Esophagus muscularis mucosa (tissue), 4 donors: ENCODE measurements around the gene BBC3. TPM values are rescaled to one million over a fixed set of nuclear protein-coding genes. Genes with fewer than 3 reads are reported as not detected.

ENCODE experiments used
- DNase-seq: peaks from one replicate; pipeline ENCODE4 v3.0.0-alpha.2; 2017; ENCODE audit errors: extremely low spot score
- H3K27ac ChIP-seq, 4 donors: fragments of 200-600 bp; sonication (generic); replicated peaks in 1 of 4; 1 replicate in 3 of 4; 2 replicates in 1 of 4; pipeline ENCODE4 v1.5.1; 2016 to 2019; ENCODE audit warnings: mild to moderate bottlenecking in 1 of 4
- H3K27me3 ChIP-seq, 4 donors: fragments of 200-600 bp; sonication (generic); one replicate each; pipeline versions ENCODE4 v1.5.1 to v1.6.0; 2016 to 2019
- H3K36me3 ChIP-seq, 4 donors: fragments of 200-600 bp; sonication (generic); one replicate each; pipeline ENCODE4 v1.5.1; 2016 to 2019
- H3K4me1 ChIP-seq, 4 donors: fragments of 200-600 bp; sonication (generic); one replicate each; pipeline ENCODE4 v1.5.1; 2016 to 2019
- H3K4me3 ChIP-seq, 4 donors: fragments of 200-600 bp; sonication (generic); 1 replicate in 2 of 4; 2 replicates in 2 of 4; pipeline ENCODE4 v1.5.1; 2016 to 2019; ENCODE audit warnings: mild to moderate bottlenecking in 4 of 4, moderate library complexity in 1 of 4
- H3K9me3 ChIP-seq, 4 donors: fragments of 200-600 bp; sonication (generic); 1 replicate in 3 of 4; 2 replicates in 1 of 4; pipeline ENCODE4 v1.5.1; 2016 to 2019
- CTCF ChIP-seq, 3 experiments: fragments of 200-600 bp in 2 of 3; fragments of 450-650 bp in 1 of 3; sonication (generic) in 2 of 3; IDR thresholded peaks; one replicate each; pipeline ENCODE4 v1.5.1; 2017 to 2019; ENCODE audit warnings: antibody characterized with exemption in 3 of 3, mild to moderate bottlenecking in 2 of 3, moderate library complexity in 1 of 3
- EP300 ChIP-seq: sonication (generic); formaldehyde crosslinking; IDR thresholded peaks from one replicate; pipeline ENCODE4 v1.6.1; 2017; ENCODE audit warnings: antibody characterized with exemption
- POLR2A ChIP-seq: fragments of 450-650 bp; IDR thresholded peaks from one replicate; pipeline ENCODE4 v1.6.1; 2017; ENCODE audit warnings: antibody characterized with exemption, moderate library complexity, mild to moderate bottlenecking, low read depth
- POLR2AphosphoS5 ChIP-seq, 2 donors: sonication (generic); formaldehyde crosslinking; IDR thresholded peaks; one replicate each; pipeline ENCODE4 v1.6.1; 2017; ENCODE audit warnings: antibody characterized with exemption in 2 of 2
- WGBS: methylation state at CpG from one replicate; pipeline ENCODE4 v1.1.5; 2018; 5-methylcytosine and 5-hydroxymethylcytosine counted together
- intact Hi-C: fragments of 100-400 bp; cut with DNase I; formaldehyde crosslinking; loops from one replicate; pipeline ENCODE4 v1.15.1; 2023
- total RNA-seq, 4 donors: library from RNA; depleted of rRNA; stranded (reverse); fragments of >200 nt; gene quantifications; one replicate each; pipeline versions ENCODE4 v1.1.0 to v1.2.1, GENCODE V29; 2016

The BBC3 gene
- total RNA-seq, 4 donors from 2014 or later: 5.0 to 21.3 (median 11.5) TPM

GRCh38 chr19:47200530-47200929 is 30.5 kb downstream of the BBC3 start:
- DNase-seq: no peak
- no peak overlapping the region for H3K4me3 ChIP-seq
- peaks cover 28 to 72% (median 61%) of the 10 kb centered on the region in 4 donors for H3K36me3 ChIP-seq
- H3K27me3 ChIP-seq: no peaks in the 10 kb centered on the region
- intact Hi-C loops: no loop called here
- no peaks in the 10 kb centered on the region for H3K9me3 ChIP-seq
- H3K4me1 ChIP-seq: no peaks in the 10 kb centered on the region
- no peak overlapping the region for H3K27ac ChIP-seq
- TF ChIP-seq POLR2AphosphoS5 (IDR thresholded peaks at IDR 0.05) (no peak), POLR2A (no peak), EP300 (no peak), CTCF (IDR thresholded peaks at IDR 0.05) (no peak)
- 74% methylated on average over 3 of the region's 3 CpGs for WGBS

- 78% methylated on average over 4 of the region's 4 CpGs for WGBS
- H3K9me3 ChIP-seq: no peaks in the 10 kb centered on the region
- TF ChIP-seq POLR2A: no peak
- TF ChIP-seq POLR2AphosphoS5 (IDR thresholded peaks at IDR 0.05): no peak
- no peak for TF ChIP-seq CTCF (IDR thresholded peaks at IDR 0.05)
- TF ChIP-seq EP300: no peak
- H3K27ac ChIP-seq: no peak overlapping the region
- H3K4me3 ChIP-seq: no peak overlapping the region
- DNase-seq: no peak
- H3K27me3 ChIP-seq: no peaks in the 10 kb centered on the region
- intact Hi-C loops: no loop called here
- H3K36me3 ChIP-seq: peaks cover 19 to 44% (median 34%) of the 10 kb centered on the region in 4 donors
- H3K4me1 ChIP-seq: peaks cover 0 to 7% (median 0%) of the 10 kb centered on the region in 4 donors
These were observed 33.9 kb downstream of the BBC3 start for GRCh38 chr19:47197141-47197540.

GRCh38 chr19:47195434-47195833 is 35.6 kb downstream of the BBC3 start:
- DNase-seq: no peak
- peaks cover 10 to 23% (median 13%) of the 10 kb centered on the region in 4 donors for H3K4me1 ChIP-seq
- TF ChIP-seq POLR2A: no peak
- TF ChIP-seq CTCF (IDR thresholded peaks at IDR 0.05): no peak
- TF ChIP-seq EP300: no peak
- no peak for TF ChIP-seq POLR2AphosphoS5 (IDR thresholded peaks at IDR 0.05)
- no peak overlapping the region for H3K27ac ChIP-seq
- 89% methylated on average over 1 of the region's 1 CpG for WGBS
- no peaks in the 10 kb centered on the region for H3K9me3 ChIP-seq
- H3K4me3 ChIP-seq: no peak overlapping the region
- intact Hi-C loops: no loop called here
- no peaks in the 10 kb centered on the region for H3K27me3 ChIP-seq
- peaks cover 19 to 32% (median 30%) of the 10 kb centered on the region in 4 donors for H3K36me3 ChIP-seq

GRCh38 chr19:47190167-47190727 is 40.8 kb downstream of the BBC3 start:
- peak overlapping the region; percentile 1 to 10 (median 5) for H3K4me3 ChIP-seq
- TF ChIP-seq CTCF (IDR thresholded peaks at IDR 0.05) (no peak), POLR2AphosphoS5 (IDR thresholded peaks at IDR 0.05) (peak in 1 of 2 donors; percentile 13), EP300 (no peak), POLR2A (no peak)
- H3K36me3 ChIP-seq: no peaks in the 10 kb centered on the region
- no peak for DNase-seq
- H3K4me1 ChIP-seq: peaks cover 23 to 58% (median 52%) of the 10 kb centered on the region in 4 donors
- no peaks in the 10 kb centered on the region for H3K27me3 ChIP-seq
- H3K27ac ChIP-seq: peak overlapping the region; percentile 74 to 83 (median 80)
- intact Hi-C loops: loop anchor here (5.0 kb wide), 1 partner anchor 43 kb away; no protein-coding TSS in a partner anchor
- no peaks in the 10 kb centered on the region for H3K9me3 ChIP-seq
- WGBS: 28% methylated on average over 12 of the region's 12 CpGs
